Neural progenitor cell (in vitro differentiated cells): Measurements from ENCODE around the gene VWA5B1. TPM values are rescaled to one million over a fixed set of nuclear protein-coding genes. Genes with fewer than 3 reads are reported as not detected.

Experiments
- DNase-seq: peaks from one replicate; pipeline ENCODE4 v3.0.0-alpha.2; 2016; ENCODE audit warnings: low spot score
- H2AFZ ChIP-seq: fragments of 200-600 bp; sonication (generic); replicated peaks from 2 replicates; pipeline ENCODE4 v1.6.1; 2016; ENCODE audit warnings: antibody characterized with exemption
- H3F3A ChIP-seq: fragments of 200-600 bp; sonication (generic); 2 replicates; pipeline ENCODE4 v1.6.1; 2016; ENCODE audit warnings: antibody characterized with exemption, low read depth
- H3K27ac ChIP-seq: fragments of 200-600 bp; sonication (generic); 2 replicates; pipeline ENCODE4 v1.5.1; 2016; ENCODE audit warnings: mild to moderate bottlenecking
- H3K27me3 ChIP-seq: fragments of 200-600 bp; sonication (generic); 2 replicates; pipeline ENCODE4 v1.6.1; 2016; ENCODE audit warnings: mild to moderate bottlenecking, moderate library complexity
- H3K36me3 ChIP-seq: fragments of 200-600 bp; sonication (generic); 2 replicates; pipeline ENCODE4 v1.5.1; 2016
- H3K4me1 ChIP-seq: fragments of 200-600 bp; sonication (generic); 2 replicates; pipeline ENCODE4 v1.6.1; 2016; ENCODE audit warnings: mixed run types
- H3K4me2 ChIP-seq: fragments of 200-600 bp; sonication (generic); 2 replicates; pipeline ENCODE4 v1.6.1; 2016
- H3K4me3 ChIP-seq: fragments of 200-600 bp; sonication (generic); 2 replicates; pipeline ENCODE4 v1.5.1; 2016
- H3K79me2 ChIP-seq: fragments of 200-600 bp; sonication (generic); 2 replicates; pipeline ENCODE4 v1.6.1; 2016; ENCODE audit warnings: low read depth
- H3K9ac ChIP-seq: fragments of 200-600 bp; sonication (generic); 2 replicates; pipeline ENCODE4 v1.6.1; 2016
- H3K9me3 ChIP-seq: fragments of 200-600 bp; sonication (generic); 2 replicates; pipeline ENCODE4 v1.5.1; 2016; ENCODE audit warnings: low read depth
- H4K20me1 ChIP-seq: fragments of 200-600 bp; sonication (generic); 2 replicates; pipeline ENCODE4 v1.6.1; 2016; ENCODE audit warnings: low read depth
- H3K27ac Mint-ChIP-seq: 3 replicates; pipeline ENCODE4 v1.8.0; 2021; ENCODE audit warnings: mixed read lengths
- H3K27me3 Mint-ChIP-seq: 2 replicates; pipeline ENCODE4 v1.8.0; 2022; ENCODE audit warnings: low read depth, mild to moderate bottlenecking, inconsistent platforms, moderate library complexity, mixed read lengths; ENCODE audit not compliant: insufficient read depth
- H3K36me3 Mint-ChIP-seq: 3 replicates; pipeline ENCODE4 v1.8.0; 2021; ENCODE audit warnings: mixed read lengths
- H3K4me1 Mint-ChIP-seq: 3 replicates; pipeline ENCODE4 v1.8.0; 2021; ENCODE audit warnings: mixed read lengths
- H3K4me3 Mint-ChIP-seq: 3 replicates; pipeline ENCODE4 v1.8.0; 2021; ENCODE audit warnings: mild to moderate bottlenecking, moderate library complexity, mixed read lengths
- H3K9me3 Mint-ChIP-seq: 3 replicates; pipeline ENCODE4 v1.8.0; 2020; ENCODE audit warnings: mixed read lengths
- EZH2 ChIP-seq: fragments of 200-600 bp; sonication (generic); IDR thresholded peaks from 2 replicates; pipeline ENCODE4 v1.6.1; 2017; ENCODE audit warnings: antibody characterized with exemption, mild to moderate bottlenecking, moderate library complexity
- EZH2phosphoT487 ChIP-seq: fragments of 200-600 bp; sonication (generic); IDR thresholded peaks from 2 replicates; pipeline ENCODE4 v1.6.1; 2017; ENCODE audit warnings: antibody characterized with exemption
- total RNA-seq: library from RNA; depleted of rRNA; stranded (reverse); fragments of >200 nt; gene quantifications from 2 replicates; pipeline ENCODE4 v1.2.3, GENCODE V29; 2015; ENCODE audit warnings: low replicate concordance
- TF ChIP-seq, protein P1 (sequence below): fragments of 200-600 bp; sonication (generic); IDR thresholded peaks from 2 replicates; pipeline ENCODE4 v1.5.1; 2017; ENCODE audit warnings: antibody characterized with exemption, mild to moderate bottlenecking

Gene VWA5B1
- total RNA-seq, 1 donor from 2014 or later, result not detected

DNA sequence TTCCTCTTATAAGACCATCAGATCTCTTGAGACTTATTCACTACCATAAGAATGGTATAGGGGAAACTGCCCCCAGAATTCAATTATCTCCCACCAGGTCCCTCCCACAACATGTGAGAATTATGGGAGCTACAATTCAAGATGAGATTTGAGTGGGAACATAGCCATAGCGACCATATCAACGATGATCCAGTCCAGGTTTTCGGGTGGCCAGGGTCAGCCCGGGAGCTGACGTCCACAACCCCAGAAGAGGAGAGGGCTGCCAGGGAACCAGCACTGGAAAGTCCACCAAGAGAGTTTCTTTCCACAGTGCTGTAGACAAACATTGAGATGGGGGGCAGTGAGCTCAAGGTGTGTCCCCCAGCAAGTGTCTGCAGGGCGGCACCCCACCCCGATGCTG, 88.4 kb downstream of the VWA5B1 start:
- TF ChIP-seq EZH2 (no peak), EZH2phosphoT487 (no peak)
- TF ChIP-seq, protein P1, sequence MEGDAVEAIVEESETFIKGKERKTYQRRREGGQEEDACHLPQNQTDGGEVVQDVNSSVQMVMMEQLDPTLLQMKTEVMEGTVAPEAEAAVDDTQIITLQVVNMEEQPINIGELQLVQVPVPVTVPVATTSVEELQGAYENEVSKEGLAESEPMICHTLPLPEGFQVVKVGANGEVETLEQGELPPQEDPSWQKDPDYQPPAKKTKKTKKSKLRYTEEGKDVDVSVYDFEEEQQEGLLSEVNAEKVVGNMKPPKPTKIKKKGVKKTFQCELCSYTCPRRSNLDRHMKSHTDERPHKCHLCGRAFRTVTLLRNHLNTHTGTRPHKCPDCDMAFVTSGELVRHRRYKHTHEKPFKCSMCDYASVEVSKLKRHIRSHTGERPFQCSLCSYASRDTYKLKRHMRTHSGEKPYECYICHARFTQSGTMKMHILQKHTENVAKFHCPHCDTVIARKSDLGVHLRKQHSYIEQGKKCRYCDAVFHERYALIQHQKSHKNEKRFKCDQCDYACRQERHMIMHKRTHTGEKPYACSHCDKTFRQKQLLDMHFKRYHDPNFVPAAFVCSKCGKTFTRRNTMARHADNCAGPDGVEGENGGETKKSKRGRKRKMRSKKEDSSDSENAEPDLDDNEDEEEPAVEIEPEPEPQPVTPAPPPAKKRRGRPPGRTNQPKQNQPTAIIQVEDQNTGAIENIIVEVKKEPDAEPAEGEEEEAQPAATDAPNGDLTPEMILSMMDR, result no peak
- H3K4me1 Mint-ChIP-seq, result peaks cover 15% of the 10 kb centered on the region
- Histone ChIP-seq H3F3A (no peaks in the 10 kb centered on the region), H3K36me3 (no peaks in the 10 kb centered on the region), H4K20me1 (no peaks in the 10 kb centered on the region), H3K4me1 (no peaks in the 10 kb centered on the region), H3K27ac (no peak overlapping the region), H3K4me2 (no peak overlapping the region), H3K9me3 (no peaks in the 10 kb centered on the region), H2AFZ (no peak overlapping the region), H3K4me3 (no peak overlapping the region), H3K27me3 (peaks cover 64% of the 10 kb centered on the region), H3K9ac (no peak overlapping the region), H3K79me2 (no peaks in the 10 kb centered on the region)
- no peaks in the 10 kb centered on the region for H3K36me3 Mint-ChIP-seq
- peaks cover 2% of the 10 kb centered on the region for H3K27me3 Mint-ChIP-seq
- H3K9me3 Mint-ChIP-seq, result no peaks in the 10 kb centered on the region
- no peak overlapping the region for H3K27ac Mint-ChIP-seq
- no peak for DNase-seq
- H3K4me3 Mint-ChIP-seq, result no peak overlapping the region

DNA sequence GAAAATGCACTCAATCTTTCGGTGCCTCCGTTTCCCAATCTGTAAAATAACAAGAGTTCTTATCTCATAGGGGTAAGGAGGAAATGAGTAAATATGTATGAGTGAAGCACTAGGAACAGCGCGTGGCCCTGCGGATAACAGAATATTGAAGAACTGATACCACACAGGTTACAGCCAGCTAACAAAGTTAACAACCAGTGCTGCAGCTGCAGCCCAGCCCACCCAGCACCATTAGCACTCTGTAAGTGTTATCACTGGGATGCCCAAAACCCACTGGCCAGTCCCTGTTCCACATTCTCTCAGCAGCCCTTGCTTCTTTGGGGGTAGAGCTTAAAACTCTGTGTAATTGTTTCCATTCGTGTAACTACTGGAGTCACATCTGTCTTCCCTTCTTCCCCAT, 89.5 kb downstream of the VWA5B1 start:
- no peaks in the 10 kb centered on the region for H3K36me3 Mint-ChIP-seq
- no peak overlapping the region for H3K27ac Mint-ChIP-seq
- Histone ChIP-seq H3K27me3 (peaks cover 56% of the 10 kb centered on the region), H3K36me3 (no peaks in the 10 kb centered on the region), H3K9ac (no peak overlapping the region), H4K20me1 (no peaks in the 10 kb centered on the region), H3F3A (no peaks in the 10 kb centered on the region), H3K79me2 (no peaks in the 10 kb centered on the region), H3K9me3 (no peaks in the 10 kb centered on the region), H3K4me1 (no peaks in the 10 kb centered on the region), H2AFZ (no peak overlapping the region), H3K4me3 (no peak overlapping the region), H3K27ac (no peak overlapping the region), H3K4me2 (no peak overlapping the region)
- no peak for DNase-seq
- no peaks in the 10 kb centered on the region for H3K9me3 Mint-ChIP-seq
- peaks cover 15% of the 10 kb centered on the region for H3K4me1 Mint-ChIP-seq
- TF ChIP-seq EZH2phosphoT487 (no peak), EZH2 (no peak)
- TF ChIP-seq, protein P1, result no peak
- H3K4me3 Mint-ChIP-seq, result peak overlapping the region; percentile 42
- no peaks in the 10 kb centered on the region for H3K27me3 Mint-ChIP-seq

DNA sequence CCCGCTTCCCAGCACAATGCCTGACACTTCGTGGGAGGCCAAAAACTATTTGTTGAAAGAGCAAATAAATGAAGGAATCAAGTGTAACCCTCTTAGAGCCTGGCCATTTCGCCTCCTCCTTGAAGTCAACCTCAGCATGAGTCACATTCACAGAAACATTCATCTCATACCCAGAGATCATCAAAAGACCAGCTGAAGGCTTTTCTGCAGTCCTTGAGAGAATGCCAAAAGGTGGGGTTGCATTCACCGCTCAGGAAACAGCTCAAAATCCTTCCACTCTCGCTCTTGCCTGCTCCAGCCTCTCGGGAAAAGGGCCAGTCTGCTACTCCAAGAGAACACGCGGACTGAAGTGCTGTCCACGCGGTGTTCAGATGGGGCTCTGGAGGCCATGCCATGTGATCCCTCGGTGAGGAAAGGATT, 90.0 kb downstream of the VWA5B1 start:
- Mint-ChIP-seq H3K9me3 (no peaks in the 10 kb centered on the region), H3K27me3 (no peaks in the 10 kb centered on the region), H3K27ac (peak overlapping the region; percentile 47), H3K4me3 (peak overlapping the region; percentile 42), H3K36me3 (no peaks in the 10 kb centered on the region), H3K4me1 (peaks cover 17% of the 10 kb centered on the region)
- TF ChIP-seq, protein P1, result no peak
- Histone ChIP-seq H3K27me3 (peaks cover 51% of the 10 kb centered on the region), H3K36me3 (no peaks in the 10 kb centered on the region), H3K4me2 (no peak overlapping the region), H2AFZ (no peak overlapping the region), H3K27ac (no peak overlapping the region), H3K79me2 (no peaks in the 10 kb centered on the region), H3K9me3 (no peaks in the 10 kb centered on the region), H3K4me1 (peaks cover 2% of the 10 kb centered on the region), H3K4me3 (no peak overlapping the region), H3K9ac (no peak overlapping the region), H4K20me1 (no peaks in the 10 kb centered on the region), H3F3A (no peaks in the 10 kb centered on the region)
- DNase-seq, result no peak
